Left ventricle myocardium inferior (tissue), 1 donor: ENCODE data around the gene TSPAN1. TPM values are rescaled to one million over a fixed set of nuclear protein-coding genes. Genes with fewer than 3 reads are reported as not detected.
"Not testable (repeated sequence)": the region's sequence is repeated elsewhere in the genome, so short reads cannot be mapped to it uniquely, and the experiment has no call there.

Source experiments
- DNase-seq: peaks from one replicate; pipeline ENCODE4 v3.0.0-alpha.2; 2020
- H3K27ac ChIP-seq: fragments of 200-600 bp; replicated peaks from 2 replicates; pipeline ENCODE4 v1.8.0; 2021
- H3K27me3 ChIP-seq: fragments of 200-600 bp; 2 replicates; pipeline ENCODE4 v1.8.0; 2021; ENCODE audit warnings: low read depth
- H3K36me3 ChIP-seq: fragments of 200-600 bp; 2 replicates; pipeline ENCODE4 v1.8.0; 2021
- H3K4me1 ChIP-seq: fragments of 200-600 bp; 2 replicates; pipeline ENCODE4 v1.8.0; 2021
- H3K4me3 ChIP-seq: fragments of 200-600 bp; 2 replicates; pipeline ENCODE4 v1.8.0; 2021; ENCODE audit warnings: mild to moderate bottlenecking, moderate library complexity
- H3K9me3 ChIP-seq: fragments of 200-600 bp; replicated peaks from 2 replicates; pipeline ENCODE4 v1.8.0; 2021
- intact Hi-C: fragments of 100-400 bp; cut with micrococcal nuclease; formaldehyde crosslinking; loops from one replicate; pipeline ENCODE4 v1.11.0; 2022
- total RNA-seq: library from RNA; stranded (reverse); fragmentation: NEBNext Ultra II Directional; extraction: Animal tissue kit (Norgen Biotek cat#: 25700); gene quantifications from one replicate; pipeline ENCODE4 v1.2.1, GENCODE V29; 2021
- TF ChIP-seq, protein P1 (sequence below): fragments of 200-600 bp; IDR thresholded peaks from 2 replicates; pipeline ENCODE4 v1.8.0; 2021; ENCODE audit warnings: antibody characterized with exemption, mild to moderate bottlenecking, borderline replicate concordance
- donor health status: DM: no; HTN: yes; CAD: no; lungs with severe emphysema.

Gene TSPAN1
- total RNA-seq, 1 donor from 2014 or later = 1.4 TPM

DNA sequence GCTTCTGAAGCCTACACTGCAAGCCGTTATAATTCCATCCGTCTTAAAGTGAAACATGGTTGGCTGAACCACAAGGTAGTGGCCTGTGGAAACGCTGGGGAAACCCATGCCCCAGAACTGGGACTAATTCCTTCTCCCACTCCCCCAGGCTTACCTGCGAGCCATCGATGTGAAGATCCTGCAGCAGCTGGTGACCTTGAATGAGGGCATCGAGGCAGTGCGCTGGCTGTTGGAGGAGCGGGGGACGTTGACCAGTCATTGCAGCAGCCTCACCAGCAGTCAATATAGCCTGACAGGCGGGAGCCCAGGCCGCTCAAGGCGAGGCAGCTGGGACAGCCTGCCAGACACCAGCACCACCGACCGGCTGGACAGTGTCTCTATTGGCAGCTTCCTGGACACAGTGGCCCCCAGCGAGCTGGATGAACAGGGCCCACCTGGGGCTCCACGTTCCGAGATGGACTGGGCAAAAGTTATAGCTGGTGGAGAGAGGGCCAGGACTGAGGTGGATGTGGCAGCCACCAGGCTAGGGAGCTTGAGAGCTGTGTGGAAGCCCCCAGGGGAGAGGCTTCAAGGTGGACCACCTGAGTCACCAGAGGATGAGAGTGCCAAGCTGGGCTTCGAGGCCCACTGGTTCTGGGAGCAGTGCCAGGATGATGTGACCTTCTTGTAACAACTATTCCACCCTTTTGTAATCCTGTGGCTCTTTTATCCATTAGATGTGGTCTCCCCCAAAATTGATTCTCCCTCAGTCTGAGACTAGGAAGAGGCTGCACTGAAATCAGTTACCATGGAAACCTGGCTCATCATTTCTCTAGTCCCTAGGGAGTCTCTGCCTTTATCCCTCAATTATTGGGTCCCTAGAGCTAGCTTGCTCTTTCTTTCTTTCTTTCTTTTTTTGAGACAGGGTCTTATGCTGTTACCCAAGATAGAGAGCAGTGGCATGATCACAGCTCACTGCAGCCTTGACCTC, 44.9 kb downstream of the TSPAN1 start:
- intact Hi-C loops = no loop called here

DNA sequence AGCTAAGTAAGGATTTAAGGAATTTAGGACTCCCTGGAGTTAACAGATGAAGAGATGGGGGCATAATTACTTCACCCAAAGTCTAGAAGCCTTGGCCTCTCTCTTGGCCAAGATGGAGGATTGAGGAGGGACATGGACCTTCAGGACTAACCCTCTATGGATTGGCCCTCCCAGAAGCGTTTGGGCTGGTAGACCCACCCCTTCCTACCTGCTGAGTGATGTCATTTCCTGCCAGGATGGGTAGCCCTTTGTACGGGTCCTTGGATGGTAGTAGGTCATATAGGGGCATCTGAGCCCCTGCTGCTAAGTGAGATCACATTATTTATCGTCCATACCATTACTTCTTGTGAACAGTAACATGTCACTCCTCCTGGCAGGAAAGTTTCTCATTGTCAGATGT, 45.9 kb downstream of the TSPAN1 start:
- H3K27ac ChIP-seq = no peak overlapping the region
- no peak overlapping the region for H3K4me3 ChIP-seq
- intact Hi-C loops = no loop called here
- TF ChIP-seq, protein P1, sequence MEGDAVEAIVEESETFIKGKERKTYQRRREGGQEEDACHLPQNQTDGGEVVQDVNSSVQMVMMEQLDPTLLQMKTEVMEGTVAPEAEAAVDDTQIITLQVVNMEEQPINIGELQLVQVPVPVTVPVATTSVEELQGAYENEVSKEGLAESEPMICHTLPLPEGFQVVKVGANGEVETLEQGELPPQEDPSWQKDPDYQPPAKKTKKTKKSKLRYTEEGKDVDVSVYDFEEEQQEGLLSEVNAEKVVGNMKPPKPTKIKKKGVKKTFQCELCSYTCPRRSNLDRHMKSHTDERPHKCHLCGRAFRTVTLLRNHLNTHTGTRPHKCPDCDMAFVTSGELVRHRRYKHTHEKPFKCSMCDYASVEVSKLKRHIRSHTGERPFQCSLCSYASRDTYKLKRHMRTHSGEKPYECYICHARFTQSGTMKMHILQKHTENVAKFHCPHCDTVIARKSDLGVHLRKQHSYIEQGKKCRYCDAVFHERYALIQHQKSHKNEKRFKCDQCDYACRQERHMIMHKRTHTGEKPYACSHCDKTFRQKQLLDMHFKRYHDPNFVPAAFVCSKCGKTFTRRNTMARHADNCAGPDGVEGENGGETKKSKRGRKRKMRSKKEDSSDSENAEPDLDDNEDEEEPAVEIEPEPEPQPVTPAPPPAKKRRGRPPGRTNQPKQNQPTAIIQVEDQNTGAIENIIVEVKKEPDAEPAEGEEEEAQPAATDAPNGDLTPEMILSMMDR = no peak
- H3K36me3 ChIP-seq = peaks cover 12% of the 10 kb centered on the region
- H3K27me3 ChIP-seq = no peaks in the 10 kb centered on the region
- H3K4me1 ChIP-seq = peaks cover 21% of the 10 kb centered on the region
- H3K9me3 ChIP-seq = no peaks in the 10 kb centered on the region
- DNase-seq = no peak

More for the DNA sequence above, 44.9 kb downstream of the TSPAN1 start:
- Histone ChIP-seq H3K27ac (no peak overlapping the region), H3K9me3 (no peaks in the 10 kb centered on the region), H3K4me1 (peaks cover 21% of the 10 kb centered on the region), H3K27me3 (no peaks in the 10 kb centered on the region), H3K4me3 (no peak overlapping the region), H3K36me3 (peaks cover 12% of the 10 kb centered on the region)
- DNase-seq = no peak
- TF ChIP-seq, protein P1 = no peak

DNA sequence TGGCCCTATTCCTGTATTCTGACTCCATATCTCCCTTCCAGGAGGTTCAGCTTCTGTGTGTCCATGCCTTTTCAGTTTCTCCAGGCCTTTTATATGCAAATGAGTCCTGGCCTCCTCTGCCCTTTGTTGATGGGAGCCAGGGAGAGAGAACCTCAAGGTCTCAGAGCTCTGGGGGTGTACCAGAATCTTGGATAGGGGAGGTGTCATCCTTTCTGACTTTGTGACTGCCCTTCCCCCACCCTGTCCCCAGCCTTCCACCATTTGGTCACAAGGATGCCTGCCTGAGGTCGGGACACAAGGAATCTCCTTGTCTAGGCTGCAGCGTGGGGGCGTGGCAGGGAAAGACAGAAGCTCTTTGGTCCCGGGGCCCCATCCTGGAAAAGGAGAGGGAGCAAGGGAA, 46.9 kb downstream of the TSPAN1 start:
- intact Hi-C loops = no loop called here
- H3K27ac ChIP-seq = peak overlapping the region; percentile 30

DNA sequence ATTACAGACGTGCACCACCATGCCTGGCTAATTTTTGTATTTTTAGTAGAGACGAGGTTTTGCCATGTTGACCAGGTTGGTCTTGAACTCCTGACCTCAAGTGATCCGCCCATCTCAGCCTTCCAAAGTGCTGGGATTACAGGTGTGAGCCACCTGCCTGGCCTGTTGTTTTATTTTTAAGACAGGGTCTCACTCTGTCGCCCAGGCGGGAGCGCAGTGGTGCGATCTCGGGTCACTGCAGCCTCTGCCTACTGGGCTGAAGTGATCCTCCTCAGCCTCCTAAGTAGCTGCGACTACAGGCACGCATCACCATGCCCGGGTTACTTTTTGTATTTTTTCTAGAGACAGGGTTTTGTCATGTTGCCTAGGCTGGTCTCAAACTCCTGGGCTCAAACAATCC, 48.2 kb downstream of the TSPAN1 start:
- H3K36me3 ChIP-seq, intact Hi-C loops, H3K27ac ChIP-seq, H3K27me3 ChIP-seq, H3K9me3 ChIP-seq, DNase-seq, H3K4me3 ChIP-seq: not testable (repeated sequence)
- peaks cover 21% of the 10 kb centered on the region for H3K4me1 ChIP-seq

More for the DNA sequence above, 46.9 kb downstream of the TSPAN1 start:
- Histone ChIP-seq H3K27me3 (no peaks in the 10 kb centered on the region), H3K4me1 (peaks cover 21% of the 10 kb centered on the region), H3K36me3 (peaks cover 7% of the 10 kb centered on the region), H3K9me3 (no peaks in the 10 kb centered on the region), H3K4me3 (no peak overlapping the region)
- peak; percentile 20 for DNase-seq
- TF ChIP-seq, protein P1 = no peak

DNA sequence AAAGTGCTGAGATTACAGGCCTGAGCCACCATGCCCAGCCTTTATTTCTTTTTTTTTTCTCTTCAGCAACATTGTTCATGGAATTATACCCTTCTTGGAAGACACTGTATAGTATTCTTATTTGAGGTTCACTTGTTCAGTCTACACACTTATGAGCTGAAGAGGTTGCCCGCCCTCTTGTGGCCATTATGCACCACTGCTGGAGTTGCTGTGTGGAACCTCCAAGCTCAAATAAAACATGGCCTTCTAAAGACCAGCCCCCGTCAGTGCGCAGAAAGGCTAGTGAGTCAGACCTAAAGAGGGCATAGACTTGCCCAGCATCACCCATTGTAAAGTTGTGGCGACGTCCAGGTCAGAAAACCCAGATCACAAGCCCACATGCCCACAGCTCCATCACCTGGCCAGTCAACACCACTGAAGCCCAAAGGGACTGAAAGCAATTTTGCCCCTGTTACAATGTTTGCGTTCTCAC, 48.6 kb downstream of the TSPAN1 start:
- no peak overlapping the region for H3K4me3 ChIP-seq
- DNase-seq = peak; percentile 36
- peaks cover 21% of the 10 kb centered on the region for H3K4me1 ChIP-seq
- no peak overlapping the region for H3K27ac ChIP-seq
- peaks cover 6% of the 10 kb centered on the region for H3K36me3 ChIP-seq
- H3K9me3 ChIP-seq = no peaks in the 10 kb centered on the region
- H3K27me3 ChIP-seq = no peaks in the 10 kb centered on the region
- intact Hi-C loops = no loop called here
- TF ChIP-seq, protein P1 = peak; percentile 92

DNA sequence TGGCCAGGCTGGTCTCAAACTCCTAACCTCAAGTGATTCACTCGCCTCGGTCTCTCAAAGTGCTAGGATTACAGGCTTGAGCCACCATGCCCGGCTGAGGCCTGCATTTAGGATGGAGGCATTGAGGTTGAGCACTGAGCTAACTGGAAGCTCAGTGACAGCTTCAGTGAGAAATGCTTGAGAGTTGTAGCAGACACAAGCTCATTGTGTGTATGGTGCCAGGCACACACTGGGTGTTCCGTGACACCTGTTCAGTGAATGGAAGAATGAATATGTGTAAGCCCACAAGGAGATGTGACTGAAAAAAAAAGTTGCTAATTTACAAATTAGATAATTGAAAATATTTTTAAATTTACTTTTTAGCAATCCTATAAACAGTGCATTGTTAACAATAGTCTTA, 50.1 kb downstream of the TSPAN1 start:
- peaks cover 2% of the 10 kb centered on the region for H3K36me3 ChIP-seq
- no peak for DNase-seq
- no peak overlapping the region for H3K4me3 ChIP-seq
- peaks cover 21% of the 10 kb centered on the region for H3K4me1 ChIP-seq
- H3K9me3 ChIP-seq = no peaks in the 10 kb centered on the region
- intact Hi-C loops = no loop called here
- no peaks in the 10 kb centered on the region for H3K27me3 ChIP-seq
- no peak overlapping the region for H3K27ac ChIP-seq
- TF ChIP-seq, protein P1 = no peak

DNA sequence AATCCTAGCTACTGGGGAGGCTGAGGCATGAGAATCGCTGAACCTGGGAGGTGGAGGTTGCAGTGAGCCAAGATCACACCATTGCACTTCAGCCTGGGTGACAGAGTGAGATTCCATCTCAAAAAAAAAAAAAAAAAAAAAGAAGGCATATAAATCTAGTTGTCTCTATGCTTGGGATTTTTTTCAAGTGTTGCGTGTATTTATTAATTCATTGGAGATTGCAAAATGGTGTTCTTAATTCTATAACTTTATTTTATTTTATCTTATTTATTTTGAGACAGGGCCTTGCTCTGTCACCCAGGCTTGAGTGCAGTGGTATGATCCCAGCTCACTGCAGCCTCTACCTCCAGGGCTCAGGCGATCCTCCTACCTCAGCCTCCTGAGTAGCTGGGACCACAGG, 56.3 kb downstream of the TSPAN1 start:
- H3K4me1 ChIP-seq, H3K9me3 ChIP-seq, DNase-seq, intact Hi-C loops, H3K27me3 ChIP-seq, H3K36me3 ChIP-seq, H3K27ac ChIP-seq, H3K4me3 ChIP-seq: not testable (repeated sequence)
